Spleen (tissue), 11 donors: ENCODE data around the gene MASP1. TPM values are rescaled to one million over a fixed set of nuclear protein-coding genes. Genes with fewer than 3 reads are reported as not detected.

Experiments used
- DNase-seq: peaks from one replicate; pipeline ENCODE4 v3.0.0-alpha.2; 2020
- H3K27ac ChIP-seq, 8 donors: fragments of 200-600 bp; sonication (generic) in 7 of 8; 1 replicate in 4 of 8; 2 replicates in 4 of 8; pipeline versions ENCODE4 v1.5.0 to v1.8.0; 2016 to 2021; ENCODE audit warnings: inconsistent platforms in 4 of 8, mild to moderate bottlenecking in 4 of 8, moderate library complexity in 1 of 8
- H3K27me3 ChIP-seq, 7 donors: fragments of 200-600 bp; sonication (generic) in 6 of 7; replicated peaks in 1 of 7; 1 replicate in 4 of 7; 2 replicates in 3 of 7; pipeline versions ENCODE4 v1.5.0 to v1.8.0; 2016 to 2021; ENCODE audit warnings: inconsistent platforms in 3 of 7, mild to moderate bottlenecking in 1 of 7
- H3K36me3 ChIP-seq, 6 donors: fragments of 200-600 bp; sonication (generic) in 5 of 6; 1 replicate in 4 of 6; 2 replicates in 2 of 6; pipeline versions ENCODE4 v1.5.0 to v1.8.0; 2016 to 2021; ENCODE audit warnings: inconsistent platforms in 2 of 6
- H3K4me1 ChIP-seq, 6 donors: fragments of 200-600 bp; sonication (generic) in 5 of 6; 1 replicate in 3 of 6; 2 replicates in 3 of 6; pipeline versions ENCODE4 v1.5.0 to v1.8.0; 2016 to 2021; ENCODE audit warnings: inconsistent platforms in 3 of 6
- H3K4me3 ChIP-seq, 8 donors: fragments of 200-600 bp; sonication (generic) in 7 of 8; 1 replicate in 4 of 8; 2 replicates in 4 of 8; pipeline versions ENCODE4 v1.5.0 to v1.8.0; 2016 to 2021; ENCODE audit warnings: inconsistent platforms in 4 of 8, mild to moderate bottlenecking in 4 of 8, moderate library complexity in 2 of 8
- H3K9me3 ChIP-seq, 8 donors: fragments of 200-600 bp; sonication (generic) in 7 of 8; 1 replicate in 4 of 8; 2 replicates in 4 of 8; pipeline versions ENCODE4 v1.5.0 to v1.8.0; 2016 to 2021; ENCODE audit warnings: inconsistent platforms in 4 of 8
- POLR2A ChIP-seq, 3 donors: fragments of 450-650 bp; IDR thresholded peaks; one replicate each; pipeline ENCODE4 v1.5.1; 2017; ENCODE audit warnings: antibody characterized with exemption in 3 of 3, mild to moderate bottlenecking in 1 of 3
- POLR2AphosphoS5 ChIP-seq, 3 donors: sonication (generic); formaldehyde crosslinking; IDR thresholded peaks; one replicate each; pipeline ENCODE4 v1.5.1; 2017; ENCODE audit warnings: antibody characterized with exemption in 3 of 3
- WGBS, 5 donors: extraction: QIAGEN DNeasy Blood & Tissue Kit in 3 of 5; methylation state at CpG; one replicate each; pipeline versions ENCODE4 v1.1.5 to v1.1.7; 2013 to 2018; 5-methylcytosine and 5-hydroxymethylcytosine counted together
- intact Hi-C: fragments of 100-400 bp; cut with DNase I; formaldehyde crosslinking; loops from one replicate; pipeline ENCODE4 v1.15.0; 2023; ENCODE audit warnings: low total_unique reads
- polyA plus RNA-seq, 3 donors: library from polyadenylated mRNA; stranded (reverse); fragments of 200-250 nt; gene quantifications; one replicate each; pipeline ENCODE4 v1.2.1, GENCODE V29; 2013
- total RNA-seq, 7 donors: library from RNA; depleted of rRNA in 3 of 7; stranded (reverse); fragments of >200 nt in 3 of 7; fragmentation: NEBNext Ultra II Directional in 4 of 7; extraction: Animal tissue kit (Norgen Biotek cat#: 25700) in 4 of 7; gene quantifications; one replicate each; pipeline versions ENCODE4 v1.1.0 to v1.2.1, GENCODE V29; 2016 to 2021
- TF ChIP-seq, protein P1 (sequence below), 11 experiments: fragments of 200-600 bp in 7 of 11; fragments of 450-650 bp in 4 of 11; sonication (generic) in 4 of 11; IDR thresholded peaks in 8 of 11; conservative IDR thresholded peaks in 3 of 11; 1 replicate in 7 of 11; 2 replicates in 4 of 11; pipeline versions ENCODE4 v1.4.0 to v1.8.0; 2016 to 2021; ENCODE audit warnings: antibody characterized with exemption in 11 of 11, inconsistent platforms in 4 of 11, mild to moderate bottlenecking in 1 of 11
- donor health status: healthy with polysubstance abuse.
- donor health status: DM: no; HTN: no; CAD: no; lungs with moderate emphysema.
- donor health status: DM: no; HTN: no; CAD: no.
- donor health status: Bipolar disorder and iron deficiency.
- donor health status: healthy.
- donor health status: DM: no; HTN: no; CAD: no.
- donor health status: DM: yes; HTN: yes; CAD: no.

MASP1 gene
- total and polyA plus RNA-seq, 10 donors = 0.05 to 1.9 (median 0.39) TPM; not detected in 2

DNA sequence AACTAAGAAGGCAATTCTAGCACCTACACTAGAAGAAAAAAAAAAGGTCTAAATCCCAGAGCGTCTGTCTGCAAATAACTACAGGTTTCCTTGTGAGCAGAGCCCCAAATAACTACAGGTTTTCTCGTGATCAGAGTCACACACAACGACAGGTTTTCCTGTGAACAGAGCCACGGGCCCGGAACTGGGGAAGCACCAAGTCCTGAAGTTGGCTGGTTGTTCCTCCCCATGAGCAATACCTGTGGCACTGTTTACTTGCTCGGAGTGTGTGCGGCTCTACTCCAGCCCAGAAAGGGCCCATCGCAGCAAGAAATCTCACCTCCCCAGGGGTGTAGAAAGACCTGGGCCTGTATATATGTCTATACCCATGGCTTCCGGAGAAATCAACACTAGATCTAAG is 644 bp upstream of the MASP1 start:
- Histone ChIP-seq H3K27ac (no peak overlapping the region), H3K4me1 (no peaks in the 10 kb centered on the region), H3K9me3 (no peaks in the 10 kb centered on the region), H3K36me3 (no peaks in the 10 kb centered on the region), H3K4me3 (no peak overlapping the region), H3K27me3 (peaks cover 0 to 64% (median 11%) of the 10 kb centered on the region in 7 donors)
- 70 to 88% (median 82%) methylated on average over 9 of the region's 9 CpGs for WGBS, 5 donors
- intact Hi-C loops = no loop called here
- no peak for DNase-seq
- TF ChIP-seq, protein P1, sequence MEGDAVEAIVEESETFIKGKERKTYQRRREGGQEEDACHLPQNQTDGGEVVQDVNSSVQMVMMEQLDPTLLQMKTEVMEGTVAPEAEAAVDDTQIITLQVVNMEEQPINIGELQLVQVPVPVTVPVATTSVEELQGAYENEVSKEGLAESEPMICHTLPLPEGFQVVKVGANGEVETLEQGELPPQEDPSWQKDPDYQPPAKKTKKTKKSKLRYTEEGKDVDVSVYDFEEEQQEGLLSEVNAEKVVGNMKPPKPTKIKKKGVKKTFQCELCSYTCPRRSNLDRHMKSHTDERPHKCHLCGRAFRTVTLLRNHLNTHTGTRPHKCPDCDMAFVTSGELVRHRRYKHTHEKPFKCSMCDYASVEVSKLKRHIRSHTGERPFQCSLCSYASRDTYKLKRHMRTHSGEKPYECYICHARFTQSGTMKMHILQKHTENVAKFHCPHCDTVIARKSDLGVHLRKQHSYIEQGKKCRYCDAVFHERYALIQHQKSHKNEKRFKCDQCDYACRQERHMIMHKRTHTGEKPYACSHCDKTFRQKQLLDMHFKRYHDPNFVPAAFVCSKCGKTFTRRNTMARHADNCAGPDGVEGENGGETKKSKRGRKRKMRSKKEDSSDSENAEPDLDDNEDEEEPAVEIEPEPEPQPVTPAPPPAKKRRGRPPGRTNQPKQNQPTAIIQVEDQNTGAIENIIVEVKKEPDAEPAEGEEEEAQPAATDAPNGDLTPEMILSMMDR (IDR thresholded peaks at IDR 0.05 in 8 of 11, conservative IDR thresholded peaks at IDR 0.05 in 3 of 11) = no peak
- no peak for TF ChIP-seq POLR2A (IDR thresholded peaks at IDR 0.05)
- no peak for TF ChIP-seq POLR2AphosphoS5 (IDR thresholded peaks at IDR 0.05)

DNA sequence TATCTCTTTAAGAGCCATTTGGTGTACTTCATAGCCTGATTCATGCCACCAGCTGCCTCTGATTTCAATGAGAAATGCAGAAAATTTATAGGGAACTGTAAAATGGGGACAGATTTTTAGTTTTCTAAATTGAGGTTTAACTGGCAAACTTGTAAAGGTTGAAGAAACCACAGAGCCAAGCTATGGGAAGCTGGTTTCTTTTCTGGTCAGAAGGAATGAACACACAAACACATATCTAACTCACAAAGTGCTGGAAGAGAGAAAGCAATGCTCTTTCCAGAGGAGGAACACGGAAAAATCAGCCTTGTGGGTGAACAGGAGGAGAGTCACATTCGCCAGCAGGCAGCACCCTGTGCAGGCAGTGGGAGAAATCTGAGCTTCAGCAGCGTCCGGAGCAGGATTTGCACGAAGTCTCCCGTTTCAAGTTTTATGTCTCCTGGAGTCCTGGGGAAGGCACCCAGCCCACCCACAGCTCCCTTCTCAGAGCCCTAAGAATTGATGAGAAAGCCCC is 481 bp downstream of the MASP1 start:
- TF ChIP-seq POLR2AphosphoS5 (IDR thresholded peaks at IDR 0.05) (no peak), POLR2A (IDR thresholded peaks at IDR 0.05) (no peak)
- TF ChIP-seq, protein P1 (IDR thresholded peaks at IDR 0.05 in 8 of 11, conservative IDR thresholded peaks at IDR 0.05 in 3 of 11) = no peak
- 24 to 46% (median 32%) methylated on average over 6 of the region's 6 CpGs for WGBS, 5 donors
- Histone ChIP-seq H3K36me3 (no peaks in the 10 kb centered on the region), H3K9me3 (no peaks in the 10 kb centered on the region), H3K27me3 (peaks cover 0 to 64% (median 14%) of the 10 kb centered on the region in 7 donors), H3K4me3 (no peak overlapping the region), H3K4me1 (no peaks in the 10 kb centered on the region), H3K27ac (no peak overlapping the region)
- intact Hi-C loops = no loop called here
- DNase-seq = no peak

DNA sequence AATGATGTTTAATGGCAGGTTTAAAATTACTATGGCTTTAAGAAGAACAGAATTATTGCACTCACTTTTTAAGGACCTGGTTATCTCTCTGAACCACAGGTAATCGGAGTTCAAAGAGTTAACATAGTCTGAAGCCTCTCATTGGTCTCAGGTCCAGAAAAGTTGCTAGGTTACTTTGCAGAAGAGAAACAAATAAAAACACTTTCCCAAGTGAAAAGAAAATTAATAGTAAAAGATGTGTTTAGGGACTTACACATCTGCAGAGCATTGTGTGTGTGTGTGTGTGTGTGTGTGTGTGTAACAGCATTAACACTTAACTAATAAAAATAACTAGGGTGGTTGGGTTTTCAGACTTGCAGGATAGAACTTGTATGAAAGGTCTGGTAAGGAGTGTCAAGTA is 1.0 kb downstream of the MASP1 start:
- Histone ChIP-seq H3K4me1 (no peaks in the 10 kb centered on the region), H3K9me3 (no peaks in the 10 kb centered on the region), H3K36me3 (no peaks in the 10 kb centered on the region), H3K4me3 (no peak overlapping the region), H3K27ac (no peak overlapping the region), H3K27me3 (peaks cover 0 to 64% (median 14%) of the 10 kb centered on the region in 7 donors)
- DNase-seq = no peak
- 77 to 88% (median 80%) methylated on average over 1 of the region's 1 CpG for WGBS, 5 donors
- intact Hi-C loops = no loop called here
- TF ChIP-seq POLR2AphosphoS5 (IDR thresholded peaks at IDR 0.05) (no peak), POLR2A (IDR thresholded peaks at IDR 0.05) (no peak)
- TF ChIP-seq, protein P1 (IDR thresholded peaks at IDR 0.05 in 8 of 11, conservative IDR thresholded peaks at IDR 0.05 in 3 of 11) = no peak

DNA sequence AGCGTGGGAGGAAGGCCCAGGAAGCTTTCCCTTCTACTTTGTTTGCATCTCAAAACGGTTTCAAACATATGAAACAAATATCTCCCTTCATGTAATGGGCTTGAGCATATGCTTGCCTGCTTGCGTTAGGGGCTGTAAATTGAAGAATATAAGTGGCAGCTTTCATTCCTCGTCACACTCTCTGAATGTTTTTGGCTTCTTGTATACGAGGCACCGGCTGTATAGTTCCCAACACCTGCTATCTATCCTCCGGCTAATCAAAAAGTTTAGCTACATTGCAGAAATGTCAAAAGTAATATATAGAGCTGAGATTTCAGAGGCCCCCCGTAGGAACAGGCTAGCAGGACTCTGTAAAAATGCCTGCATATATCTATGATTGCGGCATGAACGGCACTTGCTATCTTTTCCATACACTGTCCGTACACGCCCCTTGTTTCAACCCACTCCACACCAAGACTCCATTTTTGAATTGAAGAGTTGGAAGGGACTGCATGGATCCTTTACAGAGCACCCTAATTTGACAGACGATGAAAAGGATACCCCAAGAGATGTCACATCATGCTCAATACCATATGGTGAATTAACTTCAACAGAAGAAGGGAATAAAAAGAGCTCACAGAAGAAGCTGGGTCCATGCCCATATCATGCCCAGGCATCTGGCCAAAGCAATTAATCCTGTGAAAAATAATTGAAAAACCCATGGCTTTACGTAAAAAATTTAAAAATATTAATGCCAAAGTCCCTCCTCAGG is 2.5 kb downstream of the MASP1 start:
- no peak overlapping the region for H3K4me3 ChIP-seq
- no peak for DNase-seq
- intact Hi-C loops = no loop called here

More for the DNA sequence above, 2.5 kb downstream of the MASP1 start:
- peaks cover 0 to 53% (median 14%) of the 10 kb centered on the region in 7 donors for H3K27me3 ChIP-seq
- no peak overlapping the region for H3K27ac ChIP-seq
- WGBS, 5 donors = 78 to 86% (median 86%) methylated on average over 14 of the region's 14 CpGs
- no peaks in the 10 kb centered on the region for H3K36me3 ChIP-seq
- no peak for TF ChIP-seq POLR2AphosphoS5 (IDR thresholded peaks at IDR 0.05)
- TF ChIP-seq, protein P1 (IDR thresholded peaks at IDR 0.05 in 8 of 11, conservative IDR thresholded peaks at IDR 0.05 in 3 of 11) = no peak
- H3K4me1 ChIP-seq = no peaks in the 10 kb centered on the region
- H3K9me3 ChIP-seq = no peaks in the 10 kb centered on the region
